ENCODE data around the gene FXR1.
"Not testable (repeated sequence)": the region's sequence is repeated elsewhere in the genome, so short reads cannot be mapped to it uniquely, and the experiment has no call there.

FXR1 gene

GRCh38 chr3:180912304-180913296 is at the start of gene FXR1:
Gene FXR1 (plus strand): TSS chr3:180912670. CDS start chr3:180912686, 16 bp downstream.
- POLR2A ChIA-PET, result interaction anchor here (0.8 to 1.2 kb wide), 4 partner anchors 22 to 72 kb away, joined by 3 to 4 read pairs (median 3); no protein-coding TSS in a partner anchor
- DNase-seq (ENCODE audit: extremely low spot score), result peak; percentile 73
- no peak for TF ChIP-seq FOXM1 (IDR thresholded peaks at IDR 0.05; ENCODE audit: borderline replicate concordance)
- no peak for TF ChIP-seq LEF1 (IDR thresholded peaks at IDR 0.05; ENCODE audit: borderline replicate concordance)
- no peak for TF ChIP-seq ELF4 (IDR thresholded peaks at IDR 0.05)
- no peak for TF ChIP-seq HDGF (IDR thresholded peaks at IDR 0.05; ENCODE audit: borderline replicate concordance)
- no peak for TF ChIP-seq CTBP1 (IDR thresholded peaks at IDR 0.05; ENCODE audit: borderline replicate concordance)
- TF ChIP-seq ARNT (IDR thresholded peaks at IDR 0.05), result no peak
- no peak for TF ChIP-seq L3MBTL2 (conservative IDR thresholded peaks at IDR 0.05)
- TF ChIP-seq BHLHE40 (IDR thresholded peaks at IDR 0.05; ENCODE audit: borderline replicate concordance), result no peak
- TF ChIP-seq FOXK2 (IDR thresholded peaks at IDR 0.05), result no peak
- TF ChIP-seq TARDBP (IDR thresholded peaks at IDR 0.05), result no peak
- no peak for TF ChIP-seq SP1 (IDR thresholded peaks at IDR 0.05)
- TF ChIP-seq ZNF384 (IDR thresholded peaks at IDR 0.05), result no peak
- no peak for TF ChIP-seq SUZ12 (IDR thresholded peaks at IDR 0.05)
- TF ChIP-seq NFRKB (IDR thresholded peaks at IDR 0.05), result no peak
- CTCF ChIA-PET, result interaction anchor here (0.7 kb wide), 1 partner anchor 1039 kb away, joined by 3 read pairs; no protein-coding TSS in a partner anchor

GRCh38 chr3:180870008-180870699 is 42.3 kb upstream of the FXR1 start:
- POLR2A ChIA-PET, result no interaction called here
- CTCF ChIA-PET, result no interaction called here
- no peak for DNase-seq (ENCODE audit: extremely low spot score)
- TF ChIP-seq FOXA1 (IDR thresholded peaks at IDR 0.05), result no peak
- no peak for TF ChIP-seq BHLHE40 (IDR thresholded peaks at IDR 0.05; ENCODE audit: borderline replicate concordance)
- no peak for TF ChIP-seq LEF1 (IDR thresholded peaks at IDR 0.05; ENCODE audit: borderline replicate concordance)
- TF ChIP-seq L3MBTL2 (conservative IDR thresholded peaks at IDR 0.05), result no peak
- no peak for TF ChIP-seq FOXK2 (IDR thresholded peaks at IDR 0.05)
- no peak for TF ChIP-seq HDGF (IDR thresholded peaks at IDR 0.05; ENCODE audit: borderline replicate concordance)
- no peak for TF ChIP-seq PKNOX1 (IDR thresholded peaks at IDR 0.05)
- no peak for TF ChIP-seq ELF4 (IDR thresholded peaks at IDR 0.05)

GRCh38 chr3:180871901-180872300 is 40.6 kb upstream of the FXR1 start:
- DNase-seq (ENCODE audit: extremely low spot score), result no peak
- TF ChIP-seq SP1 (IDR thresholded peaks at IDR 0.05) (no peak), NFRKB (IDR thresholded peaks at IDR 0.05) (no peak), LEF1 (IDR thresholded peaks at IDR 0.05; ENCODE audit: borderline replicate concordance) (no peak), ELF4 (IDR thresholded peaks at IDR 0.05) (no peak), CTBP1 (IDR thresholded peaks at IDR 0.05; ENCODE audit: borderline replicate concordance) (no peak), L3MBTL2 (conservative IDR thresholded peaks at IDR 0.05) (no peak), PKNOX1 (IDR thresholded peaks at IDR 0.05) (no peak), FOXK2 (IDR thresholded peaks at IDR 0.05) (no peak), SUZ12 (IDR thresholded peaks at IDR 0.05) (no peak), HDGF (IDR thresholded peaks at IDR 0.05; ENCODE audit: borderline replicate concordance) (no peak), ARNT (IDR thresholded peaks at IDR 0.05) (no peak), ZNF384 (IDR thresholded peaks at IDR 0.05) (no peak), BHLHE40 (IDR thresholded peaks at IDR 0.05; ENCODE audit: borderline replicate concordance) (no peak), FOXA1 (IDR thresholded peaks at IDR 0.05) (no peak), FOXM1 (IDR thresholded peaks at IDR 0.05; ENCODE audit: borderline replicate concordance) (no peak), TARDBP (IDR thresholded peaks at IDR 0.05) (no peak)
- CTCF ChIA-PET, result no interaction called here
- POLR2A ChIA-PET, result no interaction called here

GRCh38 chr3:180872430-180872829 is 40.0 kb upstream of the FXR1 start:
- CTCF ChIA-PET; POLR2A ChIA-PET; DNase-seq (ENCODE audit: extremely low spot score): not testable (repeated sequence)

- TF ChIP-seq PKNOX1 (IDR thresholded peaks at IDR 0.05), result no peak
- no peak for TF ChIP-seq SUZ12 (IDR thresholded peaks at IDR 0.05)
- TF ChIP-seq SP1 (IDR thresholded peaks at IDR 0.05), result no peak
- TF ChIP-seq LEF1 (IDR thresholded peaks at IDR 0.05; ENCODE audit: borderline replicate concordance), result no peak
- TF ChIP-seq BHLHE40 (IDR thresholded peaks at IDR 0.05; ENCODE audit: borderline replicate concordance), result no peak
- no peak for TF ChIP-seq HDGF (IDR thresholded peaks at IDR 0.05; ENCODE audit: borderline replicate concordance)
- no peak for TF ChIP-seq FOXK2 (IDR thresholded peaks at IDR 0.05)
- no peak for TF ChIP-seq FOXM1 (IDR thresholded peaks at IDR 0.05; ENCODE audit: borderline replicate concordance)
- TF ChIP-seq L3MBTL2 (conservative IDR thresholded peaks at IDR 0.05), result no peak
- no peak for TF ChIP-seq NFRKB (IDR thresholded peaks at IDR 0.05)
- no peak for TF ChIP-seq ZNF384 (IDR thresholded peaks at IDR 0.05)
- TF ChIP-seq ARNT (IDR thresholded peaks at IDR 0.05), result no peak
- TF ChIP-seq TARDBP (IDR thresholded peaks at IDR 0.05), result no peak
- no peak for TF ChIP-seq ELF4 (IDR thresholded peaks at IDR 0.05)
- no peak for TF ChIP-seq CTBP1 (IDR thresholded peaks at IDR 0.05; ENCODE audit: borderline replicate concordance)
- TF ChIP-seq FOXA1 (IDR thresholded peaks at IDR 0.05), result no peak
- DNase-seq (ENCODE audit: extremely low spot score), result no peak
- ChIA-PET CTCF (no interaction called here), POLR2A (no interaction called here)
These were observed 37.3 kb upstream of the FXR1 start for GRCh38 chr3:180875124-180875698.
